Fibroblast of lung (primary cell): ENCODE measurements around the gene FOXR2. TPM values are rescaled to one million over a fixed set of nuclear protein-coding genes. Genes with fewer than 3 reads are reported as not detected.

Experiments
- DNase-seq, 2 donors: peaks; one replicate each; pipeline versions ENCODE4 v3.0.0 to v3.0.0-alpha.2; 2010; ENCODE audit warnings: low read depth in 2 of 2
- H2AFZ ChIP-seq: 2 replicates; pipeline ENCODE4 v1.5.1; 2012; ENCODE audit warnings: low read length, control low read depth, inconsistent platforms
- H3K27ac ChIP-seq: 2 replicates; pipeline ENCODE4 v1.5.1; 2011; ENCODE audit warnings: low read length, control low read depth; ENCODE audit not compliant: insufficient read depth
- H3K27me3 ChIP-seq: 2 replicates; pipeline ENCODE4 v1.5.1; 2011; ENCODE audit warnings: mild to moderate bottlenecking, low read length; ENCODE audit not compliant: control insufficient read depth, insufficient read depth
- H3K36me3 ChIP-seq: 2 replicates; pipeline ENCODE4 v1.5.1; 2011; ENCODE audit warnings: low read length; ENCODE audit not compliant: control insufficient read depth, insufficient read depth
- H3K4me1 ChIP-seq: 2 replicates; pipeline ENCODE4 v1.5.1; 2011; ENCODE audit warnings: low read length; ENCODE audit not compliant: control insufficient read depth, insufficient read depth; ENCODE audit errors: extremely low read depth
- H3K4me2 ChIP-seq: 2 replicates; pipeline ENCODE4 v1.5.1; 2011; ENCODE audit warnings: low read length, control low read depth; ENCODE audit not compliant: insufficient read depth; ENCODE audit errors: extremely low read depth
- H3K4me3 ChIP-seq, 4 experiments: fragments of 200-600 bp in 1 of 4; sonication (generic) in 1 of 4; replicated peaks in 1 of 4; 2 replicates each; pipeline ENCODE4 v1.5.1; 2011 to 2016; ENCODE audit warnings: low read length in 4 of 4, low read depth in 3 of 4, mild to moderate bottlenecking in 3 of 4, control low read depth in 2 of 4, inconsistent platforms in 1 of 4, mixed read lengths in 1 of 4; ENCODE audit not compliant: insufficient read depth in 1 of 4; ENCODE audit errors: control extremely low read depth in 1 of 4
- H3K79me2 ChIP-seq: 2 replicates; pipeline ENCODE4 v1.5.1; 2012; ENCODE audit warnings: mild to moderate bottlenecking, low read length, inconsistent platforms; ENCODE audit not compliant: control insufficient read depth, insufficient read depth
- H3K9ac ChIP-seq: 2 replicates; pipeline ENCODE4 v1.5.1; 2011; ENCODE audit warnings: mild to moderate bottlenecking, low read length, control low read depth; ENCODE audit not compliant: insufficient read depth
- H3K9me3 ChIP-seq: 2 replicates; pipeline ENCODE4 v1.5.1; 2012; ENCODE audit warnings: low read depth, low read length; ENCODE audit not compliant: control insufficient read depth, insufficient read depth
- H4K20me1 ChIP-seq: 2 replicates; pipeline ENCODE4 v1.5.1; 2011; ENCODE audit warnings: low read length; ENCODE audit not compliant: control insufficient read depth, insufficient read depth; ENCODE audit errors: extremely low read depth
- EZH2 ChIP-seq: IDR thresholded peaks from 2 replicates; pipeline ENCODE4 v1.5.1; 2012; ENCODE audit warnings: low read length, control low read depth, mild to moderate bottlenecking; ENCODE audit errors: missing control alignments
- polyA plus RNA-seq, 2 donors: library from polyadenylated mRNA; depleted of rRNA in 1 of 2; stranded (reverse) in 1 of 2; unstranded in 1 of 2; fragments of >200 nt; gene quantifications; 2 replicates each; pipeline ENCODE4 v1.2.1, GENCODE V29; 2011 to 2012; ENCODE audit warnings: missing spikeins in 1 of 2
- total RNA-seq: library from RNA; depleted of rRNA; stranded (reverse); fragments of >200 nt; gene quantifications from 2 replicates; pipeline ENCODE4 v1.2.1, GENCODE V29; 2014
- TF ChIP-seq, protein P1 (sequence below), 2 donors: IDR thresholded peaks in 1 of 2; conservative IDR thresholded peaks in 1 of 2; 1 replicate in 1 of 2; 2 replicates in 1 of 2; pipeline ENCODE4 v1.5.1; 2011 to 2012; ENCODE audit warnings: low read length in 2 of 2, control low read depth in 1 of 2, inconsistent platforms in 1 of 2, low read depth in 1 of 2, mild to moderate bottlenecking in 1 of 2

The FOXR2 gene
- total and polyA plus RNA-seq, 2 donors (not counting 1 experiment from before 2014, with no cell fraction given), result not detected

DNA sequence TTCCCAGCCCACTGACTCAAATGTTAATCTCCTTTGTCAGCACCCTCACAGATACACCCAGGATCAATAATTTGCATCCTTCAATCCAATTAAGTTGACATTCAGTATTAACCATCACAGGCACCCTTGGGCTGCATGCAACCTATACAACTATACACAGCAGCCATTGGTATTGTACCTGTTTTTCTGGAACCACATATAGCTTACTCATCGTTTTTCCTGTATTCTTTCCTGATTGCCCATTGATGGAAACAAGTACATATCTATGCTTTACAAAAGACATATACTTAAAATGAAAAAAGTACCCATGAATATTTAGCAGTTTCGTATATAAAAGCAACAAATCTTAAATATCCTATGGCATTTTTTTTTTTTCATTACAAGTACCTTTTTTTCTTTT, 3.7 kb upstream of the FOXR2 start:
- no peak overlapping the region for H3K4me3 ChIP-seq
- DNase-seq, result no peak
- H2AFZ ChIP-seq, result no peak overlapping the region
- no peak overlapping the region for H3K4me2 ChIP-seq
- H3K4me1 ChIP-seq, result no peaks in the 10 kb centered on the region
- H3K9ac ChIP-seq, result no peak overlapping the region
- TF ChIP-seq, protein P1, sequence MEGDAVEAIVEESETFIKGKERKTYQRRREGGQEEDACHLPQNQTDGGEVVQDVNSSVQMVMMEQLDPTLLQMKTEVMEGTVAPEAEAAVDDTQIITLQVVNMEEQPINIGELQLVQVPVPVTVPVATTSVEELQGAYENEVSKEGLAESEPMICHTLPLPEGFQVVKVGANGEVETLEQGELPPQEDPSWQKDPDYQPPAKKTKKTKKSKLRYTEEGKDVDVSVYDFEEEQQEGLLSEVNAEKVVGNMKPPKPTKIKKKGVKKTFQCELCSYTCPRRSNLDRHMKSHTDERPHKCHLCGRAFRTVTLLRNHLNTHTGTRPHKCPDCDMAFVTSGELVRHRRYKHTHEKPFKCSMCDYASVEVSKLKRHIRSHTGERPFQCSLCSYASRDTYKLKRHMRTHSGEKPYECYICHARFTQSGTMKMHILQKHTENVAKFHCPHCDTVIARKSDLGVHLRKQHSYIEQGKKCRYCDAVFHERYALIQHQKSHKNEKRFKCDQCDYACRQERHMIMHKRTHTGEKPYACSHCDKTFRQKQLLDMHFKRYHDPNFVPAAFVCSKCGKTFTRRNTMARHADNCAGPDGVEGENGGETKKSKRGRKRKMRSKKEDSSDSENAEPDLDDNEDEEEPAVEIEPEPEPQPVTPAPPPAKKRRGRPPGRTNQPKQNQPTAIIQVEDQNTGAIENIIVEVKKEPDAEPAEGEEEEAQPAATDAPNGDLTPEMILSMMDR (conservative IDR thresholded peaks at IDR 0.05 in 1 of 2, IDR thresholded peaks at IDR 0.05 in 1 of 2; ENCODE audit: low read depth in 1 of 2, low read length in 2 of 2), result no peak
- no peak for TF ChIP-seq EZH2
- no peak overlapping the region for H3K27ac ChIP-seq
- H3K9me3 ChIP-seq, result no peaks in the 10 kb centered on the region
- H4K20me1 ChIP-seq, result no peaks in the 10 kb centered on the region
- H3K79me2 ChIP-seq, result no peaks in the 10 kb centered on the region
- no peaks in the 10 kb centered on the region for H3K36me3 ChIP-seq
- no peaks in the 10 kb centered on the region for H3K27me3 ChIP-seq

- no peak overlapping the region for H2AFZ ChIP-seq
- H3K36me3 ChIP-seq, result no peaks in the 10 kb centered on the region
- no peak overlapping the region for H3K4me3 ChIP-seq
- no peak for TF ChIP-seq EZH2
- TF ChIP-seq, protein P1 (conservative IDR thresholded peaks at IDR 0.05 in 1 of 2, IDR thresholded peaks at IDR 0.05 in 1 of 2; ENCODE audit: low read depth in 1 of 2, low read length in 2 of 2), result no peak
- H3K79me2 ChIP-seq, result no peaks in the 10 kb centered on the region
- H3K9ac ChIP-seq, result no peak overlapping the region
- H3K9me3 ChIP-seq, result no peaks in the 10 kb centered on the region
- no peak overlapping the region for H3K4me2 ChIP-seq
- no peak for DNase-seq
- H3K4me1 ChIP-seq, result no peaks in the 10 kb centered on the region
- H4K20me1 ChIP-seq, result no peaks in the 10 kb centered on the region
- H3K27me3 ChIP-seq, result no peaks in the 10 kb centered on the region
- no peak overlapping the region for H3K27ac ChIP-seq
Measured at GRCh38 chrX:55624403-55624802, 1.2 kb downstream of the FOXR2 start.

- TF ChIP-seq, protein P1 (conservative IDR thresholded peaks at IDR 0.05 in 1 of 2, IDR thresholded peaks at IDR 0.05 in 1 of 2; ENCODE audit: low read depth in 1 of 2, low read length in 2 of 2), result no peak
- TF ChIP-seq EZH2, result no peak
Measured at GRCh38 chrX:55636109-55636508, 12.9 kb downstream of the FOXR2 start.

More at GRCh38 chrX:55636109-55636508, 12.9 kb downstream of the FOXR2 start:
- H3K79me2 ChIP-seq, result no peaks in the 10 kb centered on the region
- no peaks in the 10 kb centered on the region for H4K20me1 ChIP-seq
- no peaks in the 10 kb centered on the region for H3K27me3 ChIP-seq
- no peaks in the 10 kb centered on the region for H3K4me1 ChIP-seq
- no peak overlapping the region for H3K4me3 ChIP-seq
- H3K9ac ChIP-seq, result no peak overlapping the region
- H3K9me3 ChIP-seq, result no peaks in the 10 kb centered on the region
- no peaks in the 10 kb centered on the region for H3K36me3 ChIP-seq
- H3K27ac ChIP-seq, result no peak overlapping the region
- H3K4me2 ChIP-seq, result no peak overlapping the region
- no peak overlapping the region for H2AFZ ChIP-seq
- no peak for DNase-seq
